HCT116 (cell line): ENCODE data around the gene ANKIB1. TPM values are rescaled to one million over a fixed set of nuclear protein-coding genes. Genes with fewer than 3 reads are reported as not detected.

Experiments
- ATAC-seq: fragments of 200-7000 bp; cut with Tn5 transposase; 2 replicates; pipeline ENCODE4 v1.9.1; 2020; ENCODE audit warnings: mild to moderate bottlenecking, moderate library complexity
- BruUV-seq: library from RNA; stranded (reverse); fragments of 400-500 nt; replicated peaks from 2 replicates; lab custom pipeline; 2021; lab: Mats Ljungman, UMichigan
- CTCF ChIA-PET: fragments of 300-600 bp; sonication (Branson Sonifier 250); formaldehyde crosslinking; loops from one replicate; lab custom pipeline; 2021; ENCODE audit warnings: antibody characterized with exemption; lab: Charles Lee
- POLR2A ChIA-PET: fragments of 300-600, 350-600 bp; sonication (Branson Sonifier 250); formaldehyde crosslinking; loops from one replicate; lab custom pipeline; 2021; ENCODE audit warnings: antibody characterized with exemption; lab: Charles Lee
- RAD21 ChIA-PET, 2 experiments: fragments of 300-600 bp; sonication (Branson Sonifier 250); formaldehyde crosslinking; loops; one replicate each; lab custom pipeline; 2023; ENCODE audit warnings: low total read pairs in 2 of 2; ENCODE audit not compliant: uncharacterized antibody in 2 of 2, unreplicated experiment in 2 of 2, low non-redundant PET in 1 of 2; lab: Charles Lee
- DNase-seq: peaks from one replicate; pipeline ENCODE4 v3.0.0-alpha.2; 2010; ENCODE audit warnings: low read depth, low spot score
- H2AFZ ChIP-seq: fragments of 200-600 bp; shearing (Covaris generic), sonication (generic); 2 replicates; pipeline ENCODE4 v1.6.1; 2017; ENCODE audit warnings: low read depth, mixed run types, mixed read lengths, antibody characterized with exemption, low read length; ENCODE audit not compliant: poor library complexity, severe bottlenecking
- H3K27ac ChIP-seq: 2 replicates; pipeline ENCODE4 v1.5.1; 2012; ENCODE audit warnings: low read depth, low read length
- H3K27me3 ChIP-seq: fragments of 200-600 bp; sonication (generic); 2 replicates; pipeline ENCODE4 v1.6.1; 2016; ENCODE audit warnings: mixed run types, low read length, mixed read lengths; ENCODE audit not compliant: insufficient read depth
- H3K36me3 ChIP-seq, 2 experiments: fragments of 200-500 bp in 1 of 2; fragments of 200-600 bp in 1 of 2; sonication (Bioruptor generic) in 1 of 2; sonication (generic) in 1 of 2; 2 replicates each; pipeline versions ENCODE4 v1.5.1 to v1.6.1; 2014 to 2016; ENCODE audit warnings: low read length in 2 of 2, inconsistent platforms in 1 of 2, mixed read lengths in 1 of 2, mixed run types in 1 of 2; ENCODE audit not compliant: insufficient read depth in 2 of 2, control insufficient read depth in 1 of 2
- H3K4me1 ChIP-seq, 2 experiments: fragments of 200-600 bp in 1 of 2; sonication (generic) in 1 of 2; 2 replicates each; pipeline versions ENCODE4 v1.5.1 to v1.6.1; 2012 to 2017; ENCODE audit warnings: low read length in 2 of 2, inconsistent platforms in 1 of 2, mild to moderate bottlenecking in 1 of 2, mixed read lengths in 1 of 2, mixed run types in 1 of 2, moderate library complexity in 1 of 2; ENCODE audit not compliant: insufficient read depth in 2 of 2, control insufficient read depth in 1 of 2
- H3K4me2 ChIP-seq: fragments of 200-600 bp; sonication (generic); 2 replicates; pipeline ENCODE4 v1.6.1; 2017; ENCODE audit warnings: mixed run types, low read length, mixed read lengths
- H3K4me3 ChIP-seq, 2 experiments: fragments of 200-600 bp in 1 of 2; sonication (generic) in 1 of 2; replicated peaks in 1 of 2; 2 replicates each; pipeline ENCODE4 v1.5.1; 2011 to 2016; ENCODE audit warnings: low read length in 2 of 2, control low read depth in 1 of 2, low read depth in 1 of 2, mild to moderate bottlenecking in 1 of 2, mixed read lengths in 1 of 2, mixed run types in 1 of 2
- H3K79me2 ChIP-seq: fragments of 200-600 bp; sonication (generic); 2 replicates; pipeline ENCODE4 v1.6.1; 2017; ENCODE audit warnings: mild to moderate bottlenecking, mixed run types, low read length, moderate library complexity, mixed read lengths; ENCODE audit not compliant: insufficient read depth
- H3K9ac ChIP-seq: fragments of 200-600 bp; sonication (generic); 2 replicates; pipeline ENCODE4 v1.6.1; 2016; ENCODE audit warnings: low read length, mixed read lengths
- H3K9me2 ChIP-seq: fragments of 200-600 bp; sonication (generic), shearing (Covaris generic); 2 replicates; pipeline ENCODE4 v1.6.1; 2017; ENCODE audit warnings: mixed run types, mild to moderate bottlenecking, moderate library complexity; ENCODE audit not compliant: insufficient read depth
- H3K9me3 ChIP-seq, 2 experiments: fragments of 200-500 bp in 1 of 2; fragments of 200-600 bp in 1 of 2; sonication (Bioruptor generic) in 1 of 2; sonication (generic) in 1 of 2; 2 replicates each; pipeline ENCODE4 v1.6.1; 2014 to 2017; ENCODE audit warnings: low read length in 2 of 2, mixed read lengths in 2 of 2, inconsistent platforms in 1 of 2, low read depth in 1 of 2, mild to moderate bottlenecking in 1 of 2, mixed run types in 1 of 2, moderate library complexity in 1 of 2; ENCODE audit not compliant: control insufficient read depth in 1 of 2, insufficient read depth in 1 of 2
- H4K20me1 ChIP-seq: fragments of 200-600 bp; sonication (generic), shearing (Covaris generic); 2 replicates; pipeline ENCODE4 v1.6.1; 2017; ENCODE audit warnings: mixed run types, mild to moderate bottlenecking, moderate library complexity; ENCODE audit not compliant: insufficient read depth
- CBX3 ChIP-seq: IDR thresholded peaks from 2 replicates; pipeline ENCODE4 v1.6.1; 2012; ENCODE audit warnings: low read depth
- CEBPB ChIP-seq: IDR thresholded peaks from 2 replicates; pipeline ENCODE4 v1.6.1; 2012; ENCODE audit warnings: low read depth
- EGR1 ChIP-seq: IDR thresholded peaks from 2 replicates; pipeline ENCODE4 v1.6.1; 2012; ENCODE audit warnings: low read depth
- ELF1 ChIP-seq: IDR thresholded peaks from 2 replicates; pipeline ENCODE4 v1.6.1; 2012; ENCODE audit warnings: low read depth, borderline replicate concordance
- EZH2phosphoT487 ChIP-seq: fragments of 200-600 bp; IDR thresholded peaks from 2 replicates; pipeline ENCODE4 v1.6.1; 2018; ENCODE audit warnings: antibody characterized with exemption, borderline replicate concordance
- FOSL1 ChIP-seq: IDR thresholded peaks from 2 replicates; pipeline ENCODE4 v1.6.1; 2012; ENCODE audit warnings: low read depth
- JUND ChIP-seq: IDR thresholded peaks from 2 replicates; pipeline ENCODE4 v1.6.1; 2012
- POLR2A ChIP-seq: IDR thresholded peaks from 2 replicates; pipeline ENCODE4 v1.7.0; 2011; ENCODE audit warnings: borderline replicate concordance; ENCODE audit not compliant: insufficient read depth, insufficient read length; ENCODE audit errors: extremely low read depth
- POLR2AphosphoS5 ChIP-seq: IDR thresholded peaks from 2 replicates; pipeline ENCODE4 v1.6.1; 2011; ENCODE audit warnings: mild to moderate bottlenecking, low read depth, low read length, moderate library complexity
- RAD21 ChIP-seq: IDR thresholded peaks from 2 replicates; pipeline ENCODE4 v1.6.1; 2012; ENCODE audit warnings: low read depth, mild to moderate bottlenecking
- SIN3A ChIP-seq: IDR thresholded peaks from 2 replicates; pipeline ENCODE4 v1.6.1; 2012; ENCODE audit warnings: low read depth
- SP1 ChIP-seq: IDR thresholded peaks from 2 replicates; pipeline ENCODE4 v1.6.1; 2012; ENCODE audit warnings: low read depth
- SRF ChIP-seq: IDR thresholded peaks from 2 replicates; pipeline ENCODE4 v1.6.1; 2012; ENCODE audit warnings: low read depth
- YY1 ChIP-seq: IDR thresholded peaks from 2 replicates; pipeline ENCODE4 v1.6.1; 2011; ENCODE audit warnings: low read length, low read depth, moderate library complexity, mild to moderate bottlenecking; ENCODE audit not compliant: insufficient replicate concordance; ENCODE audit errors: extremely low read depth
- intact Hi-C: fragments of 100-400 bp; cut with micrococcal nuclease; formaldehyde crosslinking; loops from 2 replicates; pipeline ENCODE4 v1.10.0; 2022
- total RNA-seq: library from RNA; stranded (reverse); gene quantifications from one replicate; pipeline ENCODE4 v1.2.1, GENCODE V29; 2021; ENCODE audit not compliant: unreplicated experiment
- TF ChIP-seq, protein P1 (sequence below), 3 experiments: fragments of 200-600 bp in 1 of 3; sonication (generic) in 1 of 3; IDR thresholded peaks in 2 of 3; conservative IDR thresholded peaks in 1 of 3; 2 replicates each; pipeline ENCODE4 v1.5.1; 2012 to 2017; ENCODE audit warnings: low read depth in 2 of 3, low read length in 2 of 3, antibody characterized with exemption in 1 of 3, borderline replicate concordance in 1 of 3, control low read depth in 1 of 3, mild to moderate bottlenecking in 1 of 3, mixed read lengths in 1 of 3, mixed run types in 1 of 3, moderate library complexity in 1 of 3; ENCODE audit not compliant: insufficient read depth in 1 of 3
- TF ChIP-seq, protein P2 (sequence below): IDR thresholded peaks from 2 replicates; pipeline ENCODE4 v1.6.1; 2012
- TF ChIP-seq, protein P3 (sequence below): IDR thresholded peaks from 2 replicates; pipeline ENCODE4 v1.6.1; 2012

ANKIB1 gene
- total RNA-seq, 1 experiment from 2014 or later: 41.2 TPM

DNA sequence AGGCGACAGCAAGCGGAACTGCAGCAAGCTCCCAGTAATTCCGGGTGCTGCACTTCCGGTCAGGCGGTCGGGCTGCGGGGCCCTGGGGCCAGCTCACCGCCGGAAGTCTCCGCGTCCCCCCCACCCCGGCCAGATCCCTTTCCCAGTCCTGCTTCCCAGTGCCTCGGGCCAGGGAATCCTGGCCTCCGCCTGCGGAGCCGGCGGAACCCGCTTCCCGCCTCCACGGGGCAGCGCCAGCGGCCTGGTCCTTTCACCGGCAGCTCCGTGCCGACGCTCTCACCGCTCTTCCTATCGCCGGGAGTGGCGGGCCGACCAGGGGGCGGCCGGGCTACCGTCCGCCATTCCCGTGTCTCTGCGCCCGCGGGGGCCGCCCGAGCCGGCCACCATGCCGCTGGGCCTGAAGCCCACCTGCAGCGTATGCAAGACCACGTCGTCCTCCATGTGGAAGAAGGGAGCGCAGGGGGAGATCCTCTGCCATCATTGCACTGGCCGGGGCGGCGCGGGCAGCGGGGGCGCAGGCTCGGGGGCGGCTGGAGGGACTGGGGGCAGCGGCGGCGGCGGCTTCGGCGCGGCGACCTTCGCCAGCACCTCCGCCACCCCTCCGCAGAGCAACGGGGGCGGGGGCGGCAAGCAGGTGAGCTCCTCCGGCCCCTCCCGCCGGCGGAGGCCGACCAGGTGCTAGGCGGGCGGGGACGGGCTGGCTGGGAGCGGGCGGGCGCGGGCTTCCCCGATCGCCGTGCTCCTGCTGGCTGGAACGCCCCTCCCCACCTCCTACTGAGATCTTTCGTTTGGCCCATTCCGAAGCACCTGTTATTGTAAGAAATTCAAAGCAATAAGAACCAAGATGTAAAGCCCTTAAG, 201.8 kb downstream of the ANKIB1 start, which contains the start of gene GATAD1 (continued):
- TF ChIP-seq, protein P1, sequence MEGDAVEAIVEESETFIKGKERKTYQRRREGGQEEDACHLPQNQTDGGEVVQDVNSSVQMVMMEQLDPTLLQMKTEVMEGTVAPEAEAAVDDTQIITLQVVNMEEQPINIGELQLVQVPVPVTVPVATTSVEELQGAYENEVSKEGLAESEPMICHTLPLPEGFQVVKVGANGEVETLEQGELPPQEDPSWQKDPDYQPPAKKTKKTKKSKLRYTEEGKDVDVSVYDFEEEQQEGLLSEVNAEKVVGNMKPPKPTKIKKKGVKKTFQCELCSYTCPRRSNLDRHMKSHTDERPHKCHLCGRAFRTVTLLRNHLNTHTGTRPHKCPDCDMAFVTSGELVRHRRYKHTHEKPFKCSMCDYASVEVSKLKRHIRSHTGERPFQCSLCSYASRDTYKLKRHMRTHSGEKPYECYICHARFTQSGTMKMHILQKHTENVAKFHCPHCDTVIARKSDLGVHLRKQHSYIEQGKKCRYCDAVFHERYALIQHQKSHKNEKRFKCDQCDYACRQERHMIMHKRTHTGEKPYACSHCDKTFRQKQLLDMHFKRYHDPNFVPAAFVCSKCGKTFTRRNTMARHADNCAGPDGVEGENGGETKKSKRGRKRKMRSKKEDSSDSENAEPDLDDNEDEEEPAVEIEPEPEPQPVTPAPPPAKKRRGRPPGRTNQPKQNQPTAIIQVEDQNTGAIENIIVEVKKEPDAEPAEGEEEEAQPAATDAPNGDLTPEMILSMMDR (IDR thresholded peaks at IDR 0.05 in 2 of 3, conservative IDR thresholded peaks at IDR 0.05 in 1 of 3; ENCODE audit: borderline replicate concordance in 1 of 3, insufficient read depth in 1 of 3, low read depth in 2 of 3, low read length in 2 of 3): peak in 1 of 3 experiments; percentile 89; a peak in 1 of 6 replicates
- TF ChIP-seq SP1: no peak
- no peak for TF ChIP-seq JUND
- peak; percentile 70 for TF ChIP-seq YY1
- no peak; the same call in 1 of the 2 replicates for TF ChIP-seq SIN3A
- peak; percentile 35; the same call in 1 of the 2 replicates for TF ChIP-seq FOSL1

DNA sequence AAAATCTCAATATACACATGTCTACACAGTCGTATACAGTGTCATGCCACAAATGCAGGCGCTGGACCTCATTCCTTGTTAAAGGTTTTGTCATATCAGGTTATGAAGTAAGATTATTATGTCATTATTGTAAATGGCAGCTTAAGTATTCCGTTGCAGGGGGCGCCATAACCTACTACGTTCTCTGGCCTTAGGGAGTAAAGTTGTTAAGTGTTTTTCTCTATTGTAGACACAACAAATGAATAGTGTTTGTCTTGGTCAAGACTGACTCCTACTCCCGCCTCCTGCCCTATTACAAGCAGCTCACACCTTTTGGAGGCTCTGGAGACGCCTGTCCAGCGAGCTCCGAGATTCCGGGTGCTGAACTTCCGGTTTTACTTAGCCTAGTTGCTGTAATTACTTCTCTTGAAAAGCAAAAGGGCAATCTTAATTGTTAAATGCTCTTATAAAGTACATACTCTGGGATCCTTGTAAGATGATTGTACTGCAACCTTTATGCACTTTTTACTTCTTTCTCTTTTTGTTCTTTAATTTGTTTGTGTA, 202.5 kb downstream of the ANKIB1 start:
- Histone ChIP-seq H3K36me3 (peaks cover 21 to 32% of the 10 kb centered on the region in 2 experiments), H3K9ac (peak overlapping the region; percentile 94), H3K4me1 (peaks cover 4 to 10% of the 10 kb centered on the region in 2 experiments; a peak in 3 of 4 replicates), H3K4me2 (peak overlapping the region; percentile 89), H2AFZ (no peak overlapping the region), H3K9me3 (no peaks in the 10 kb centered on the region), H3K27ac (peak overlapping the region; percentile 87), H3K4me3 (peak overlapping the region; percentile 72 to 87), H4K20me1 (no peaks in the 10 kb centered on the region), H3K9me2 (no peaks in the 10 kb centered on the region), H3K79me2 (peaks cover 33% of the 10 kb centered on the region)
- ChIA-PET RAD21 (no interaction called here), CTCF (interaction anchor here (0.7 to 3.2 kb wide), 9 partner anchors 13 to 568 kb away, joined by 3 to 24 read pairs (median 4); partner anchors contain the start of genes ANKIB1, KRIT1 and MTERF1)
- BruUV-seq: TSS peak; percentile 54
- DNase-seq: peak; percentile 57
- intact Hi-C loops: loop anchor here (5.0 to 10.0 kb wide), 2 partner anchors 271 to 1363 kb away; partner anchors contain the start of gene LRRD1
- TF ChIP-seq SP1: 0 out of 2 replicates have a peak, but pooled peaks have one; percentile 18
- no peak for TF ChIP-seq POLR2A
- TF ChIP-seq FOSL1: no peak
- TF ChIP-seq CEBPB: no peak
- no peak for TF ChIP-seq SRF
- peak; percentile 51; the same call in 1 of the 2 replicates for TF ChIP-seq POLR2AphosphoS5
- TF ChIP-seq RAD21: peak; percentile 32
- TF ChIP-seq YY1: peak; percentile 60
- TF ChIP-seq JUND: no peak; the same call in none of the 2 replicates
- TF ChIP-seq, protein P1 (IDR thresholded peaks at IDR 0.05 in 2 of 3, conservative IDR thresholded peaks at IDR 0.05 in 1 of 3; ENCODE audit: borderline replicate concordance in 1 of 3, insufficient read depth in 1 of 3, low read depth in 2 of 3, low read length in 2 of 3): peak; percentile 27 to 48 (median 34); a peak in 4 of 6 replicates
- no peak for TF ChIP-seq EZH2phosphoT487
- TF ChIP-seq EGR1: no peak; the same call in 1 of the 2 replicates
- no peak for TF ChIP-seq SIN3A
- TF ChIP-seq, protein P2, sequence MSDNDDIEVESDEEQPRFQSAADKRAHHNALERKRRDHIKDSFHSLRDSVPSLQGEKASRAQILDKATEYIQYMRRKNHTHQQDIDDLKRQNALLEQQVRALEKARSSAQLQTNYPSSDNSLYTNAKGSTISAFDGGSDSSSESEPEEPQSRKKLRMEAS: peak; percentile 8; the same call in 1 of the 2 replicates
- peak; percentile 48; the same call in 1 of the 2 replicates for TF ChIP-seq CBX3
- peak; percentile 48 for TF ChIP-seq ELF1
- TF ChIP-seq, protein P3, sequence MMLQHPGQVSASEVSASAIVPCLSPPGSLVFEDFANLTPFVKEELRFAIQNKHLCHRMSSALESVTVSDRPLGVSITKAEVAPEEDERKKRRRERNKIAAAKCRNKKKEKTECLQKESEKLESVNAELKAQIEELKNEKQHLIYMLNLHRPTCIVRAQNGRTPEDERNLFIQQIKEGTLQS: no peak
- TF ChIP-seq, all 23 proteins: peak for 8
- ATAC-seq: peak; percentile 67
- POLR2A ChIA-PET: interaction anchor here (1.1 kb wide), 1 partner anchor 315 kb away, joined by 3 read pairs; no protein-coding TSS in a partner anchor
- no peaks in the 10 kb centered on the region for H3K27me3 ChIP-seq
